GM19463 (cell line): ENCODE data around the gene ZNF121.

Experiments
- ATAC-seq: cut with Tn5 transposase; IDR thresholded peaks from one replicate; pipeline ENCODE4 v1.9.1; 2021; ENCODE audit warnings: mild to moderate bottlenecking, moderate library complexity; ENCODE audit not compliant: unreplicated experiment

The ZNF121 gene

GRCh38 chr19:9538183-9539058 lies 45.9 kb downstream of the ZNF121 start, which contains the start of gene ZNF426:
Gene ZNF426 (minus strand): TSS chr19:9538645. CDS start chr19:9536232, 2,413 bp downstream.
- ATAC-seq = peak; percentile 68

GRCh38 chr19:9535934-9536333 lies 48.4 kb downstream of the ZNF121 start:
- ATAC-seq = no peak

DNA sequence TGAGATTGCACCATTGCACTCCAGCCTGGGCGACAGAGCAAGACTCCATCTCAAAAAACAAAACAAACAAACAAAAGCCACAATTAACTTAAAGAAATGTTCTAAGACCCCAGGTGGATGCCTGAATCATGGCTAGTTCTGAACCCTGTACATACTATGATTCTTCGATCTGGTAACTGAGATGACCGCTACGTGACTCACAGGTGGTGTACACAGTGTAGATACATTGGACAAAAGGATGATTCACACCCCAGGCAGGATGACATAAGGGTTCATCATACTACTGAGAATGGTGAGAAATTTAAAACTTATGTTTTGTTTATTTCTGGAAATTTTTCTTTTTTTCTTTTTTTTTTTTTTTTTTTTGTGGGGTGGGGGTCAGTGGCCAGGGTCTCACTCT lies 52.4 kb downstream of the ZNF121 start:
- no peak for ATAC-seq

- no peak for ATAC-seq
Observed at GRCh38 chr19:9528757-9529336, 55.5 kb downstream of the ZNF121 start.

GRCh38 chr19:9523885-9524474 lies 60.3 kb downstream of the ZNF121 start:
- no peak for ATAC-seq
